B cell (primary cell): Measurements from ENCODE around the gene PFKP. TPM values are rescaled to one million over a fixed set of nuclear protein-coding genes. Genes with fewer than 3 reads are reported as not detected.

Source experiments
- ATAC-seq: fragments of 200-7000 bp; cut with Tn5 transposase; one replicate; pipeline ENCODE4 v1.10.0; 2021; ENCODE audit warnings: low read depth, mild to moderate bottlenecking, moderate number of reproducible peaks, moderate library complexity
- CTCF ChIA-PET: fragments of 350-600 bp; sonication (Branson Sonifier 250); formaldehyde crosslinking; loops from one replicate; lab custom pipeline; 2021; ENCODE audit warnings: antibody characterized with exemption, inconsistent platforms; lab: Charles Lee
- POLR2A ChIA-PET: fragments of 350-600 bp; sonication (Branson Sonifier 250); formaldehyde crosslinking; loops from one replicate; lab custom pipeline; 2021; ENCODE audit warnings: antibody characterized with exemption; lab: Charles Lee
- DNase-seq: peaks from one replicate; pipeline ENCODE4 v3.0.0; 2013
- H2AFZ ChIP-seq: 2 replicates; pipeline ENCODE4 v1.6.1; 2012; ENCODE audit warnings: mild to moderate bottlenecking, low read depth, low read length; ENCODE audit not compliant: insufficient read depth, poor library complexity, severe bottlenecking
- H3K27ac ChIP-seq, 2 donors: 1 replicate in 1 of 2; 2 replicates in 1 of 2; pipeline ENCODE4 v1.5.1; 2012 to 2013; ENCODE audit warnings: low read length in 2 of 2, mild to moderate bottlenecking in 2 of 2, moderate library complexity in 1 of 2
- H3K27me3 ChIP-seq, 4 experiments: fragments of 200-600 bp in 1 of 4; sonication (generic) in 1 of 4; replicated peaks in 1 of 4; 1 replicate in 2 of 4; 2 replicates in 2 of 4; pipeline versions ENCODE4 v1.6.1 to v1.7.0; 2013 to 2016; ENCODE audit warnings: low read length in 3 of 4, mild to moderate bottlenecking in 2 of 4, mixed read lengths in 1 of 4, moderate library complexity in 1 of 4; ENCODE audit not compliant: insufficient read depth in 4 of 4, control insufficient read depth in 3 of 4; ENCODE audit errors: control extremely low read depth in 1 of 4
- H3K36me3 ChIP-seq, 2 experiments: replicated peaks in 1 of 2; 1 replicate in 1 of 2; 2 replicates in 1 of 2; pipeline versions ENCODE4 v1.6.1 to v1.7.1; 2013; ENCODE audit warnings: low read length in 1 of 2; ENCODE audit not compliant: insufficient read depth in 2 of 2, control insufficient read depth in 1 of 2; ENCODE audit errors: control extremely low read depth in 1 of 2, extremely low read depth in 1 of 2
- H3K4me1 ChIP-seq, 2 donors: fragments of 200-600 bp in 1 of 2; sonication (generic) in 1 of 2; 1 replicate in 1 of 2; 2 replicates in 1 of 2; pipeline versions ENCODE4 v1.5.1 to v1.6.1; 2013 to 2017; ENCODE audit warnings: low read length in 2 of 2; ENCODE audit not compliant: control insufficient read depth in 2 of 2, insufficient read depth in 2 of 2
- H3K4me2 ChIP-seq: replicated peaks from 2 replicates; pipeline ENCODE3; 2012; ENCODE audit warnings: mild to moderate bottlenecking, low read depth, low read length; ENCODE audit not compliant: poor library complexity, severe bottlenecking
- H3K4me3 ChIP-seq, 5 experiments: fragments of 200-600 bp in 1 of 5; sonication (generic) in 1 of 5; 1 replicate in 3 of 5; 2 replicates in 2 of 5; pipeline versions ENCODE4 v1.5.1 to v1.7.0; 2011 to 2016; ENCODE audit warnings: low read length in 4 of 5, mild to moderate bottlenecking in 4 of 5, low read depth in 2 of 5, control low read depth in 1 of 5, moderate library complexity in 1 of 5; ENCODE audit not compliant: insufficient read depth in 1 of 5; ENCODE audit errors: control extremely low read depth in 1 of 5, extremely low read depth in 1 of 5
- H3K79me2 ChIP-seq: fragments of 200-600 bp; sonication (generic); one replicate; pipeline ENCODE4 v1.6.0; 2016; ENCODE audit warnings: low read length; ENCODE audit not compliant: control insufficient read depth, insufficient read depth
- H3K9ac ChIP-seq: fragments of 200-600 bp; sonication (generic); 2 replicates; pipeline ENCODE4 v1.6.1; 2017; ENCODE audit warnings: mild to moderate bottlenecking, low read length, moderate library complexity
- H3K9me3 ChIP-seq, 3 donors: one replicate each; pipeline versions ENCODE4 v1.6.1 to v1.7.1; 2013; ENCODE audit warnings: low read length in 2 of 3; ENCODE audit not compliant: control insufficient read depth in 2 of 3, insufficient read depth in 1 of 3; ENCODE audit errors: control extremely low read depth in 1 of 3
- H4K20me1 ChIP-seq: 2 replicates; pipeline ENCODE4 v1.6.0; 2012; ENCODE audit warnings: mild to moderate bottlenecking, low read length; ENCODE audit not compliant: insufficient read depth, control insufficient read depth, poor library complexity, severe bottlenecking
- H3K27ac Mint-ChIP-seq: one replicate; pipeline ENCODE4 v1.8.0; 2021; ENCODE audit warnings: mixed read lengths
- H3K27me3 Mint-ChIP-seq: one replicate; pipeline ENCODE4 v1.8.0; 2021; ENCODE audit warnings: mixed read lengths
- H3K4me1 Mint-ChIP-seq: one replicate; pipeline ENCODE4 v1.8.0; 2021; ENCODE audit warnings: mixed read lengths
- H3K4me3 Mint-ChIP-seq: one replicate; pipeline ENCODE4 v1.8.0; 2021; ENCODE audit warnings: mixed read lengths
- H3K9me3 Mint-ChIP-seq: one replicate; pipeline ENCODE4 v1.8.0; 2022; ENCODE audit warnings: mixed read lengths; ENCODE audit not compliant: insufficient read depth
- CTCF ChIP-seq: fragments of 200-600 bp; IDR thresholded peaks from one replicate; pipeline ENCODE4 v1.8.0; 2022; ENCODE audit warnings: antibody characterized with exemption, mild to moderate bottlenecking
- EZH2 ChIP-seq: IDR thresholded peaks from 2 replicates; pipeline ENCODE4 v1.6.1; 2012; ENCODE audit warnings: borderline replicate concordance, low read depth, mild to moderate bottlenecking, moderate library complexity, low read length; ENCODE audit not compliant: insufficient read depth, poor library complexity, severe bottlenecking
- WGBS: methylation state at CpG from one replicate; pipeline ENCODE4 v1.1.5; 2013; ENCODE audit warnings: missing lambda C conversion rate; ENCODE audit not compliant: insufficient coverage; 5-methylcytosine and 5-hydroxymethylcytosine counted together
- intact Hi-C: fragments of 100-400 bp; cut with micrococcal nuclease; formaldehyde crosslinking; loops from one replicate; pipeline ENCODE4 v1.10.0; 2022
- polyA plus RNA-seq: library from polyadenylated mRNA; depleted of rRNA; stranded (reverse); fragments of >200 nt; gene quantifications from 2 replicates; pipeline ENCODE4 v1.2.3, GENCODE V29; 2012
- total RNA-seq, 2 donors: library from RNA; stranded (reverse); fragments of 120-200 nt in 1 of 2; gene quantifications; 1 replicate in 1 of 2; 2 replicates in 1 of 2; pipeline versions ENCODE4 v1.2.3 to v1.2.4, GENCODE V29; 2013 to 2022

The PFKP gene
- total and polyA plus RNA-seq, 2 donors (not counting 1 experiment from before 2014, with no cell fraction given): 41.4 to 54.3 TPM

- intact Hi-C loops: loop anchor here (10.0 kb wide), 1 partner anchor 47 kb away; no protein-coding TSS in a partner anchor
- Histone ChIP-seq H3K27ac (no peak overlapping the region), H3K9me3 (peaks cover 0 to 3% (median 0%) of the 10 kb centered on the region in 3 donors), H3K4me1 (peaks cover 26 to 29% of the 10 kb centered on the region in 2 donors), H4K20me1 (no peaks in the 10 kb centered on the region), H3K79me2 (no peaks in the 10 kb centered on the region), H3K4me2 (no peak overlapping the region), H3K9ac (no peak overlapping the region), H3K36me3 (no peaks in the 10 kb centered on the region), H3K4me3 (no peak overlapping the region), H2AFZ (no peak overlapping the region), H3K27me3 (no peaks in the 10 kb centered on the region)
- ChIA-PET POLR2A (interaction anchor here (0.6 kb wide), 1 partner anchor 13 kb away, joined by 6 read pairs; no protein-coding TSS in a partner anchor), CTCF (interaction anchor here (1.4 kb wide), 1 partner anchor 12 kb away, joined by 4 read pairs; no protein-coding TSS in a partner anchor)
- no peak for TF ChIP-seq EZH2
- TF ChIP-seq CTCF: no peak
- H3K4me1 Mint-ChIP-seq: peaks cover 30% of the 10 kb centered on the region
- DNase-seq: no peak
- H3K4me3 Mint-ChIP-seq: no peak overlapping the region
- H3K9me3 Mint-ChIP-seq: no peaks in the 10 kb centered on the region
- no peak for ATAC-seq
- peaks cover 12% of the 10 kb centered on the region for H3K27me3 Mint-ChIP-seq
- no peak overlapping the region for H3K27ac Mint-ChIP-seq
- 73% methylated on average over 4 of the region's 4 CpGs for WGBS
Measured at GRCh38 chr10:3031490-3031889, 35.9 kb upstream of the PFKP start.

- CTCF ChIA-PET: no interaction called here
- H3K4me1 ChIP-seq: peaks cover 37 to 42% of the 10 kb centered on the region in 2 donors
- H3K79me2 ChIP-seq: no peaks in the 10 kb centered on the region
- H3K9ac ChIP-seq: peak overlapping the region; percentile 8
- 93% methylated on average over 2 of the region's 5 CpGs for WGBS
- peaks cover 4% of the 10 kb centered on the region for H3K27me3 Mint-ChIP-seq
- no peak overlapping the region for H2AFZ ChIP-seq
- H3K4me3 Mint-ChIP-seq: no peak overlapping the region
- H3K36me3 ChIP-seq: no peaks in the 10 kb centered on the region
- no peak overlapping the region for H3K4me3 ChIP-seq
- TF ChIP-seq EZH2 (no peak), CTCF (no peak)
- H3K27ac Mint-ChIP-seq: peak overlapping the region; percentile 68
- ATAC-seq (no peak), DNase-seq (no peak)
- POLR2A ChIA-PET: no interaction called here
- H3K4me1 Mint-ChIP-seq: peaks cover 39% of the 10 kb centered on the region
- H3K9me3 ChIP-seq: peaks cover 3 to 5% (median 4%) of the 10 kb centered on the region in 3 donors
- intact Hi-C loops: loop anchor here (10.0 kb wide), 1 partner anchor 49 kb away; no protein-coding TSS in a partner anchor
- H4K20me1 ChIP-seq: no peaks in the 10 kb centered on the region
- peaks cover 4% of the 10 kb centered on the region for H3K9me3 Mint-ChIP-seq
- H3K27ac ChIP-seq: peak overlapping the region; percentile 36 to 59
- H3K27me3 ChIP-seq: no peaks in the 10 kb centered on the region
- peak overlapping the region; percentile 48 for H3K4me2 ChIP-seq
Measured at GRCh38 chr10:3033925-3034324, 33.4 kb upstream of the PFKP start.
